WI38 (cell line): Measurements from ENCODE around the gene ITIH2.
A peak's percentile ranks its signal among the peaks of the same experiment; 100 is the strongest.
"Not testable (repeated sequence)": the region's sequence is repeated elsewhere in the genome, so short reads cannot be mapped to it uniquely, and the experiment has no call there.

Experiments
- H3K4me3 ChIP-seq: 2 replicates; pipeline ENCODE4 v1.5.1; 2011; ENCODE audit warnings: low read depth, mild to moderate bottlenecking, control low read depth, low read length
- CTCF ChIP-seq: IDR thresholded peaks from 2 replicates; pipeline ENCODE4 v1.5.1; 2012; ENCODE audit warnings: low read depth, mild to moderate bottlenecking, control low read depth, low read length

Gene ITIH2

DNA sequence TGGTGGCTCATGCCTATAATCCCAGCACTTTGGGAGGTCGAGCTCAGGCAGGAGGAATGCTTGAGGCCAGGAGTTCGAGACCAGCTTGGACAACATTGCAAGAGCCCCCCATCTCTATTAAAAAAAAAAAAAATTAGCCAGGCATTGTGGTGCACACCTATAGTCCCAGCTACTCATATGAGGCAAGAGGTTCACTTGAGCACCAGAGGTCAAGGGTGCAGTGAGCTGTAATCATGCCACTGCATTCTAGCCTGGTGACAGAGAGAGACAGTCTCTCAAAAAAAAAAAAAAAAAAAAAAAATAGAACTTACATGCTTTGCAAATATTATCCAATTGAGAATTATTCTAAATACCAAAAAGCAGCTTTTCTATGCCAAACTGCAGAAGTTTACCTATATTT is 73.7 kb downstream of the ITIH2 start:
- H3K4me3 ChIP-seq = no peak overlapping the region
- no peak for TF ChIP-seq CTCF

DNA sequence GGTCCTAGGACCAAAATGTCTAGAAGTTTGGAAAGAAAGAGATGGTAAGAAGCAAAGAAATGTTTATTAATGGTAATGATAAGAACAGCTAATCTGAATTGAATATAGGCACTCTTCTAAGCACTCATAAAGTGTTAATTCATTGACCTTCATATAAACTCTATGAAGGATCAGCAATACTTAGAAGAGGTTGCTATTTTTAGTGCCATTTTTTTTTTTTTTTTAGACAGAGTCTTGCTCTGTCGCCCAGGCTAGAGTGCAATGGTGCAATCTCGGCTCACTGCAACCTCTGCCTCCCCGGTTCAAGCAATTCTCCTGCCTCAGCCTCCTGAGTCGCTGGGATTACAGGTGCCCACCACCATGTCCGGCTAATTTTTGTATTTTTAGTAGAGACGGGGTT is 79.1 kb downstream of the ITIH2 start:
- H3K4me3 ChIP-seq = not testable (repeated sequence)

GRCh38 chr10:7786430-7786829 is 83.3 kb downstream of the ITIH2 start:
- TF ChIP-seq CTCF = no peak
- peak overlapping the region; percentile 97 for H3K4me3 ChIP-seq

DNA sequence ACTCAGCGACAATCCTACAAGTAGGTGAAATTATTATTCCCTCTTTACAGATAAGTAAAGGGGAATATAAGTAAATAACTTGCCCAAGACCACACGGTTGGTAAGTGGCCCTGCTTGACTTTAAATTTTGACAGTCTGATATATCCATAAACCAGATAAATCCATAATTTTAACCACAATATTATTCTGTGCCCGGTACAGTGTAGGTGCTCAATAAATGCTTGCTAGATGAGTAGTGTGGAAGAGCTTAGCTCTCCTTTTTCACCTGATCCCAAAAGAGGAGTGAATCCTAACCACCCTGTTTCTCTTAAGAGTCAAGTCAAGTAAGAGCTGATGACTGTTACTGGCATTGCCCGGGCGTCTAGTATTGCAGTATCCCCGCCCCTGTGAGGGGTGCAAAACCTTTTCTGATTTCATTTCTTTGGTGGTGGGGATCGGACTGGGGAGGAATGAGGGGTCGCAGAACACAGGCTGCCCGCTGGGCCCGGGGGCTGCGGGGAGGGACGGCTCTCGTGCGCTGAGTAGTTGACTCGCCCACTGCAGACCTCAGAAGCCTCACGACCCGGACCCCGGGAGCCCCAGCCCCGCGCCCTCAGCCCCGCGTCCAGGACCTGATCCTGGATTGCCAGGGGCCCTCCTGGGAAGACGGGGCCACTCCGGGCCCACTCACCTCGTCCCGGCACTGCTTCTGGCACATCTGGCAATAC is 84.2 kb downstream of the ITIH2 start:
- TF ChIP-seq CTCF = no peak
- peak overlapping the region; percentile 97 for H3K4me3 ChIP-seq

DNA sequence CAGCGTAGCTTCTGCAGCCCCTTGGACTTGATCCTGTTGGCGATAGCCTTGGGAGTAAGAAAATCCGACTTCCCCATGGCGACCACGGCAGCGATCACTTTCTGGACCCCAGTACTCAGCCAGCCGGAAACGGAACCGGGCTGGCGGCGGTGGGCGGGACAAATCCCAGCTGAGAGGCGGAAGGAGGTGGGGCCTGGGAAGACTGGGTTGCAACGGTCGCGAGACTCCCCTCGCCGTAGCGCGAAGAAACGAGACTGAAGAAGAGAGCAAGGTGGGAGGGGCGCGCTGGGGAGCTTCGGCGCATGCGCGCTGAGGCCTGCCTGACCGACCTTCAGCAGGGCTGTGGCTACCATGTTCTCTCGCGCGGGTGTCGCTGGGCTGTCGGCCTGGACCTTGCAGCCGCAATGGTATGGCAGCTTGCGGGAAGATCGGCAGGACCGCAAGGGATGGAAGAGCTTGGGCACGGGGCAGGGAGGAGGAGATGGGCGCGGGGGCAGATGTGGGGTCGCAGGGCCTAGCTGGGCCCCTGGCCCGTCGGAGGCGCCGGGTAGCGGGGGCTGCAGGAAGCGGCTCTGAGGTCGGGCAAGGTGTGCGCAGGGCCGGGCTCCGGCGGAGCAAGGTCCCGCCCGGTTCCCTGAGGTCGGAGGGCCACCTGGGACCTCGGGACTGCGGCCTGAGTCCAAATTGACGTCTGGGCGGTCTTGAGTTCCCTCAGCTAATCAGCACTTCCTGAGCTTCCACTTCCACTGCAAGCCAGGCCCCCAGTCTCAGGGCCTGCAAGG is 84.9 kb downstream of the ITIH2 start, which contains the start of the genes ATP5F1C and KIN:
Gene ATP5F1C, plus strand, starts transcription at position 321 of the 782 bp plus-strand sequence. Its CDS starts 31 bp downstream, at position 352.
Gene KIN, minus strand, starts transcription at position 137 of the 782 bp plus-strand sequence. Its CDS starts 60 bp downstream, at position 77.
- peak within 1 kb of the TSS; percentile 97 for H3K4me3 ChIP-seq
- TF ChIP-seq CTCF = no peak

DNA sequence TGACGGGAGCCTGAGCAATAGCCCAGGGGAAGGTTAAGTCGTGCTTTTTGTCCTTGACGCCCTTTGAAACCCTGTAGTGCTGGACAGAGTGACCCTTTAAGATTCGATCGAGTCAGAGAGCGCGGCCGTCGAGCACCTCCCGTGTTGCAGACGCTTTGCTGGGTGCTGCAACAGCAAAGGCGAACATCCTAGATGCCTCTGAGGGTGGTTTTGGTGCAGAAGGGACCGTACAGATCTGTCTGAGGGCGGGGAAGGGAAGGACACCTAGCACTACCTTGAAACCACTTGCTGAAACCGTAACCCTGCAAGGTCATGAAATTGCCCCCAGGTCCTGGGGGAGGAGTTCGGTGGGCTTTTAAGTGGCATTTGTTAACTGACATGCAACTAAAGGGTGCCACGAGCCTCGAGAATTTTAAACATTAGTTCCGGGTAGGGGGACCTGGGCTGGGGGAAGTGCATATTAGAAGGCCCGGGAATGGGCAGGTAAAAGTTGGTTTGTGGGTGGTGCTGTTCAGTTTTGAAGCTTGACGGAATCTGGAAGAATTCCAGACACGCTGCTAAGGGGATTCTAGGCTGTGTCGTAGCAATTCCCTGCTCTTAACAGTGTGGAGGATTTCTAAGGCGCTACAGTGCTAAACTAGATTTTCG is 85.6 kb downstream of the ITIH2 start:
- no peak for TF ChIP-seq CTCF
- peak overlapping the region; percentile 97 for H3K4me3 ChIP-seq

DNA sequence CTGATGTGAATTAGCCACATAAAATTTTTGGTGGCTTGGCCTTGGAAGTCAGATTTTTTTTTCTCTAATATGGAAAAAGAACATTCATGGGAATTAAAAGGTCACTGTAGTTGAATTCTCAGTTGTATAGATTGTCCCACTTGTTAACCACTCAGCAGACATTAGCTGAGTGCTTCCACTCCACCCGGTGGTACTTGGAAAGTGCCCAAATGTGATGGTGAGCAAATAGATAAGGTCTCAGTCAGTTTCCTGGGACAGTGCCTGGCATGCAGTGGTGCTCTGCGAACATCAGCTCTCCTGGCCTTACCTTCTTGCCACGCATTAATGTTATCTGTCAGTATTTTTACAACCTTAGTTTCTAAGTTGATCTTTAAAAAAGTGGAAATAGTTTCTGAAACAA is 86.3 kb downstream of the ITIH2 start:
- peak overlapping the region; percentile 97 for H3K4me3 ChIP-seq
- TF ChIP-seq CTCF = no peak
